GM18907 (cell line): ENCODE results near the gene CEP250.
A peak's percentile ranks its signal among the peaks of the same experiment; 100 is the strongest.
"Not testable (repeated sequence)": the region's sequence is repeated elsewhere in the genome, so short reads cannot be mapped to it uniquely, and the experiment has no call there.

ENCODE experiments used
- ATAC-seq: cut with Tn5 transposase; IDR thresholded peaks from one replicate; pipeline ENCODE4 v1.9.1; 2021; ENCODE audit warnings: mild to moderate bottlenecking, moderate library complexity; ENCODE audit not compliant: unreplicated experiment

The CEP250 gene

GRCh38 chr20:35454881-35455609, at the start of gene CEP250:
CEP250 (plus strand) TSS chr20:35455598; CDS start chr20:35462368, 6,770 bp downstream.
- peak; percentile 91 for ATAC-seq

- ATAC-seq: no peak
Observed at GRCh38 chr20:35405775-35406174, 49.6 kb upstream of the CEP250 start.

GRCh38 chr20:35408270-35408669, 47.1 kb upstream of the CEP250 start:
- no peak for ATAC-seq

- ATAC-seq: no peak
Observed at GRCh38 chr20:35409542-35409941, 45.9 kb upstream of the CEP250 start.

- ATAC-seq: no peak
Observed at GRCh38 chr20:35410613-35411012, 44.8 kb upstream of the CEP250 start.

GRCh38 chr20:35421322-35421721, 34.1 kb upstream of the CEP250 start:
- ATAC-seq: no peak

GRCh38 chr20:35431621-35432429, 23.6 kb upstream of the CEP250 start:
- no peak for ATAC-seq

GRCh38 chr20:35432430-35432735, 23.0 kb upstream of the CEP250 start:
- no peak for ATAC-seq

- no peak for ATAC-seq
Observed at GRCh38 chr20:35433337-35433736, 22.1 kb upstream of the CEP250 start.

GRCh38 chr20:35434085-35435005, 21.1 kb upstream of the CEP250 start:
- ATAC-seq: no peak

GRCh38 chr20:35436177-35436573, 19.2 kb upstream of the CEP250 start:
- ATAC-seq: no peak

GRCh38 chr20:35437599-35437998, 17.8 kb upstream of the CEP250 start:
- no peak for ATAC-seq

- ATAC-seq: no peak
Observed at GRCh38 chr20:35443003-35443402, 12.4 kb upstream of the CEP250 start.

GRCh38 chr20:35444226-35444625, 11.2 kb upstream of the CEP250 start:
- ATAC-seq: no peak

- ATAC-seq: no peak
Observed at GRCh38 chr20:35446356-35447078, 8.9 kb upstream of the CEP250 start.

- no peak for ATAC-seq
Observed at GRCh38 chr20:35447082-35447789, 8.2 kb upstream of the CEP250 start.

- no peak for ATAC-seq
Observed at GRCh38 chr20:35448788-35449373, 6.5 kb upstream of the CEP250 start.

- ATAC-seq: not testable (repeated sequence)
Observed at GRCh38 chr20:35449855-35450254, 5.5 kb upstream of the CEP250 start.

GRCh38 chr20:35451295-35451694, 4.1 kb upstream of the CEP250 start:
- ATAC-seq: no peak

GRCh38 chr20:35453647-35454046, 1.8 kb upstream of the CEP250 start:
- no peak for ATAC-seq
